ENCODE results near the gene KRTAP17-1.
"Not testable (repeated sequence)": the region's sequence is repeated elsewhere in the genome, so short reads cannot be mapped to it uniquely, and the experiment has no call there.

The KRTAP17-1 gene

DNA sequence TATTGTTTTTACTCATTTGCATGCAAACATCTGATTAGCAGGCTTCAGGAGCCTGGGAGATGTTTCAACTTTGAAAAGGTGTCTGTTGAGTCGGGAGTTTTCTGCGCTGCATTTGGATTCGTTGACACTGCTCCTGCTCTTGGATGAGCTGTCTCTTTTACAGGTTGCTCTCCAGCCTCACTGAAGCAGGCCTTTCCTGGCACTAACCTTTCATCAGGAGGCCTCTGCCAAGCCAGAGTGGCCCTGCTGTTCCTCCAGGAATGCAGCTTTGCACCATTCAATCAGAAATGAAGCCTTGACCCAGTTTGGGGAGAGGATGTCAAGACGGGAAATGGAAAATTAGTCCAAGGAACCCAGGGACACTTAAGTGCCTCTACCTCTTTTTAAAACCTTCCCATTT is 12.5 kb downstream of the KRTAP17-1 start:
- DNase-seq (ENCODE audit: low spot score), result no peak

DNA sequence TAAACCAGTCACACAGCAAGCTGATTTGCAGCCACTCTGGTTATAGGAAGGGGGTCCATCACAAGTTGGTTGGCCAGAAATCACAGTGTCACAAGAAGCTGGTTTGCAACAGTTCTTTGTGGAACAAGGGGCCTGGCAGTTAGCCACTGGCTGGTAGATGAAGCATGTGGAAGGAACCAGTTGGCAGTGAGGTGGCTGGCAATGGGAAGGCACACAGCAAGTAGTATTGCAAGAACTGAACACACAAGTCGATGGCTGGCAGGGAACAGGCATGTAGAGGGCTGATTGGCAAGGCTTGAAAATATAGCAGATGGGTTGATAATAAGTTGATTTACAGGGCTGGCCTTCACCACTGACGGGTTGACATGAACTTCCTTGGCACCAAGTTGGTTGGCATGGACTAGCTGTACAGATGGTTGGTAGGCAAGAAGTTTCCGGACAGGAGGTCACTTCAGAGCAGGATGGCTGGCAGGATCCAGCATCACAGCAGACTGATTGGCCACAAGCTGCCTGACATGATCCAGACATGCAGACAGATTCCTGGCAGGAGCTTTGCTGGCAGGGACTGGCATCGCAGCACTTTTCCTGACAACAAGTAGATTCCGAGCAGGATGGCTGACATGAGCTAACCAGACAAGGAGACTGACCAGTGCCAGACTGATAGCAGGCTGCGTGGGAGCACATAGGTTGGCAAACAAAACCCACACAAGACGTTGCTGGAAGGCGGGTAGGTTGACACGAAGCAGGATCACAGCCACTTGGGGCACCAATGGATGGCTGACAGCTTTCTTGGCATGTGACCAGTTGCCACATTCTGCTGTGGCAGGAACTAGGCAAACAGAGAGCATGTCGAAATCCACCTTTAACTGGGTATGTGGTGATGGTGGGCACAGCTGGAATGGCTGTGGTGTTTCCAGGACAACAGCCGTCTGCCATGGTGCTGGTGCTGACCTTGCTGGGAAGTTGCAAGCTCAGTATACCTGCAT is 13.3 kb downstream of the KRTAP17-1 start, which contains the start of gene KRTAP29-1:
Gene KRTAP29-1 (minus strand): TSS at position 936 of the 986 bp plus-strand sequence. CDS start 0 bp downstream, at position 936.
- no peak for DNase-seq (ENCODE audit: low spot score)

DNA sequence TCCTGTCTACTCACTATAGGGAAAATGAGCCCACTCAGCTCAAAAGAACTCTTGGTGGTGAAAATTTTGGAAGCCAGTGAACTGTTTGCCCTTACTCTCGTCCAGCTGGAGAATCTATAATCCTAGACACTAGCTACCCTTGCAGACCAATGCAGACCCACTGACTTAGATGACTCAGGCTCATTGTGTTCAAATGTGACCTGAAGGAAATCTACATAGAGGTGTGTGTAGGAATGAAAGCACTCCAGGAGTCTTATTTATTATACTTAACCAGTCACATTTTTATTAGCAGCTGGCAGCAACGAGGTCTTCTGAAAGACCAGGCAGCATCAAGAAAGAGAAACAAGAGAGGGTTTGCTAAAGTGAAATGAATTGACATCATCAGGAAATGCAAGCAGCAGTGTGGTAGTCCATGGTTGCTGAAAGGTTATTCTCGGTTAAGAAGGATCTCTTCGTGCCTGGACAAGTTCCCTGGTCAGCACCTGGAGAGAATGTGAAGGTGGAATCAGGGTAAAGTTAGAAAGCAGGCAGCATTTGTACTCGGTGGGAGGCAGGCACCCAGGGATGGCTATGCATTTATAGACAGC is 14.2 kb downstream of the KRTAP17-1 start:
- DNase-seq (ENCODE audit: low spot score), result no peak

DNA sequence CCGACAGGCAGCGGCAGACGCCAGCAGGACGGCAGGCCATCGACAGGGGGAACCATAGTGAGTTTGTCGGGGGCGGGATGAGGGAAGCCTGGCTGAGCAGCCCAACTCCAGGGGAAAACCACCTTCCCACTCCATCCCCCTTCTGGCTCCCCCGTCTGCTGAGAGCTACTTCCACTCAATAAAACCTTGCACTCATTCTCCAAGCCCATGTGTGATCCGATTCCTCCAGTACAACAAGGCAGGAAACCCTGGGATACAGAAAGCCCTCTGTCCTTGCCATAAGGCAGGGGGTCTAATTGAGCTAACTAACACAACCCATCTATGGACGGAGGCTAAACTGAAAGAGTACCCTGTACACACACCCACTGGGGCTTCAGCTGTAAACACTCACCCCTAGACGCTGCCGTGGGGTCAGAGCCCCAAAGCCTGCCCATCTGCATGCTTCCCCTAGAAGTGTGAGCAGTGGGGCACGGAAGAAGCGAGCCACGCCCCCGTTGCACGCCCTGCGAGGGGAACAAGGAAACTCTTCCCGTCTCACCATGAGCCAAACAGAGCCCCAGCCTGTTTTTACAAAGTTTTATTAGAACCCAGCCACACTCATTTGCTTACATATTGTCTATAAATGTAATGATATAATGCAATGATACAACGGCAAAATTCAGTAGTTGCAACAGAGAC is 16.9 kb downstream of the KRTAP17-1 start:
- DNase-seq (ENCODE audit: low spot score), result no peak

DNA sequence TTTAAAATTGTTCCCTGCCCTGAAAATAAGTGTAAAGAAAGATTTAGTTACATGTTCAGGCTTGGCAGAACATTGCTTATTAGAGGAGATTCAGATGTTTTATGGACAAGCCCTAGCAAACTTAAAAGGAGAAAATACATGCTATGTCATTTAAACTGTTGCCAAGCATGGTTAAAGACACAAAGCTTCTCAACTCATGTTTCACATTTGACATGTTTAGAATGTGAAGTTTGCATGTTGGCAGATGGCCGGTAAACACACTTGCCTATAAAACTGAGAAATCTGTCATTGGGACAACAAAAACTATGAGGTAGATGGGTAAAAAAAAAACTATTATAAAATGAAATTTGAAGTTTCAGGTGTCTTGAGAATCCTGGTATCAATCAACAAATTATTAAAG is 18.7 kb downstream of the KRTAP17-1 start:
- no peak for DNase-seq (ENCODE audit: low spot score)

DNA sequence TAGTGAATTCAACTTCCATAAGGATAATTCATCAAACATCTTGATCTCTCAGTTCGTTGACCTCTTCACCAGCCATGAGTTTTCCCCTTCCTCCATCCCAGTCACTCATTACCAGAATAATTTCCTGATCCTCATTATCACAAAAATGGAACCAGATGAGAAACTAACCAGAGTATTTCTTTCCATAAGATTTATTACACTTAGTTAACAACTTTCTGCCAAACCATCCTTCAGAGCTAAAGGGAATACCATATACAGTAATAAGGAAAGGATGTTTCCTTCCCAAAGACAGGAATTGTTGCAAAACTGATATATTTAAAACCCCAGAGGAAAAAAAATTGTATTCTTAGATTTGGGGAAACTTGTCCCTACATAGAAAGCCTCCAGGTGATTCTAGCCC is 21.5 kb downstream of the KRTAP17-1 start:
- DNase-seq (ENCODE audit: low spot score), result no peak

DNA sequence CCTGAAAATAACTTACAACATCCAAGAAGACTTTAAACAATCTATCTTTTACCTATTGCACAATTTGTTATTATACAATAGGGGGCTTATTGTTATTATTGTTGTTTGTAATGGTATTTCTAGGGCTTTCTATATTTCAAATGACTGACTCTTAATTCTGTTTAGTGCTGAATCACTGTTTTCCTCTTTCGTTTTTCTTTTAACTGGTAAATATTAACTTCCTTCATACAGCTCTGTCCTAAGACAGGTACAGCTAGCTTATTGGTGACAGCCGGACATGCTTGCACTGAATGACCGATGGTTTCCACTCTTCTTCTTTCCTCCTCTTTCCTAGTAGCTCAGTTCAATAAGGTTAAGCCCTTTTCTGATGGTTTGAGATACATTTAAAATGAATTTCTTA is 28.5 kb downstream of the KRTAP17-1 start:
- DNase-seq (ENCODE audit: low spot score), result no peak

DNA sequence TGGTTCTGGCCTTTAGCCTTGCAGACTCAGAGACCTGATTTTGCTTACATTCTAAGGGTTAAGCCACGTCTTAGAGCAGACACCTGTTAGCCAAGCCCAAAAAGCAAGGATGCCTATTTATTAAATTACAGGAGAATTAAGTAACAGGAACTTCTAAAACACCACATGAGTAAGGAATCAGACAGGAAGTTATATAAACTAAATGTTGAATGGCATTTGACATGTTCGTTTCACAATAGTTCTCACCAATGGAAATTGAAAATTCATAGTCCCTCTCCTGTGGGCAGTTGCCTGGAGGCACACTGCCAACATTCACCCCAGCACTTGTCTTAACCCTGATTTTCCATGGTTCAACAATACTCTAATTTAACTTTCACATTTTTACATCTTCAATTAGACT is 31.0 kb downstream of the KRTAP17-1 start:
- DNase-seq (ENCODE audit: low spot score), result no peak

DNA sequence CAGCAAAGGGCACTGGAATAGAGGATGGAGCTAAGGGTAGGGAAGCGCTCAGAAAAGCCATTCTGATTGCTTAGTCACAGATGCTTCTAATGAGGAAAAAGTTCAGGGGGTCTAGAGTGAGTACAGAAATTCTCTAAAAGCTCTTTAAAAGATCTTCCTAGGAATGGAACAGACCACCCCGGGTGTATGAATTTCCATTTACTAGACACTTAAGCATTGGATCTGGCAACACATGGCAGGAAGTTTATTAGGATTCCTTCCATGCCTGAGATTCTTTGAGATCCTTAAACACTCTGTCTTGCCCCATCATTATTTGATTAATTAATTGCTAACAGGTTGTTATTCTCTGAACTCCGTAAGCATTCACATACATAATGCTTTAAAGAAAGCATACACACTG is 31.5 kb downstream of the KRTAP17-1 start:
- no peak for DNase-seq (ENCODE audit: low spot score)

DNA sequence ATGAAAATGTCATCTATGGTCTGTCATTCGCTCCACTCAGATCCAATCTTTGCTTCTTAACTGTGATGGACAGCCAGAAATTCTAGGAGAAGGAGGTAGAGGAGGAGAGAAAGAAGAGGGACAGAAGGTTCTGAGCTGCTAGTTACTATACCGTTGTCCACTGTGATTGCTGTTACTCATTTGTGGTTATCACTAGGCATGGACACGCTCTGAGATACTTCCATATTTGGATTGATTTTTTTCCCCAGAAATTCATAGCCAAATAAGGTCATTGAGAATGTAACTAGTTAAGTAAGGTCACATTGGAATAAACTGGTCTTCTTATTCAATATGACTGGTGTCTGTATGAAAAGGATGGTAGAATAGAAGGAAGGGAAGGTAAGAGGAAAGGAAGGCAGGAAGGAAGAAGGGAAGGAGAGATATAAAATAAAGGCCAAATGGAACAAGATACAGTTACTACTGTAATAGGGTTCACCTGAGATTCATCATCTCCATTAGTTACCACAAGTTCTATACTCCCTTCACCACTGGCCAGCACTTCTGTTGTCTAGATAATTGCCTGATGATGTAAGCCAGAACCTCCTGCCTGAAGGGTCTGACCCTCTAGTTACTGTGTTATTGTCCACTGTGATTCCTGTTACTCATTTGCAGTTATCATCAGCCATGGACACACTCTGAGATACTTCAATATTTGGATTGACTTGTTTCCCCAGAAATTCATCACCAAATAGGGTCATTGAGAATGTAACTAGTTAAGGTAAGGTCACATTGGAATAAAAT is 37.1 kb downstream of the KRTAP17-1 start:
- DNase-seq (ENCODE audit: low spot score), result no peak

DNA sequence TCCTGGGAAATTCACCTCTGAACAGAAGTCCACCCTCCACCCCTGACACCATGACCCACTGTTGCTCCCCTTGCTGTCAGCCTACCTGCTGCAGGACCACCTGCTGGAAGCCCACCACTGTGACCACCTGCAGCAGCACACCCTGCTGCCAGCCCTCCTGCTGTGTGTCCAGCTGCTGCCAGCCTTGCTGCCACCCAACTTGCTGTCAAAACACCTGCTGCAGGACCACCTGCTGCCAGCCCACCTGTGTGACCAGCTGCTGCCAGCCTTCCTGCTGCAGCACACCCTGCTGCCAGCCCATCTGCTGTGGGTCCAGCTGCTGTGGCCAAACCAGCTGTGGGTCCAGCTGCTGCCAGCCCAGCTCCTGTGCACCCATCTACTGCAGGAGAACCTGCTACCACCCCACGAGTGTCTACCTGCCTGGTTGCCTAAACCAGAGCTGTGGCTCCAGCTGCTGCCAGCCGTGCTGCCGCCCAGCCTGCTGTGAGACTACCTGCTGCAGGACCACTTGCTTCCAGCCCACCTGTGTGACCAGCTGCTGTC is 39.8 kb downstream of the KRTAP17-1 start, which contains the start of gene KRTAP9-7:
Gene KRTAP9-7 (plus strand): TSS at position 51 of the 543 bp plus-strand sequence. CDS start 0 bp downstream, at position 51.
- not testable (repeated sequence) for DNase-seq (ENCODE audit: low spot score)

DNA sequence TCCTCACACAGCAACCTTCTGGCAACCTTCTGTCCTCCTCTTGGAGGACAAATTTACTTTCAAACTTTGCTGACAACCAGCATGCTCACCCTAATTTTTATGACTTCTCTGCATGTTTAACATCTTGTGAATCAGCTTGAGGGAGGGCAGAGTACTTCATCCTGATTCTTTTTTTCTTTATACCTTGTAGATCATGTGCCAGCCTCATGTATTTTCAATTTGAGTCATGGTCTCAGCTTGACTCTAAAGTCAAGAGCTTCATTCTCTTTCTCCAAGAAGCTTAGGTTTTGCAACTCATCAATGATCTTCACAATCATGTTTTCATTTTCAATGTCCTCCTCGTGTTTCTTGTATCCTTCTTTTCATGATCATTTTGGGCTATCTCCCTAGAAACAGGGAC is 43.7 kb downstream of the KRTAP17-1 start:
- no peak for DNase-seq (ENCODE audit: low spot score)

DNA sequence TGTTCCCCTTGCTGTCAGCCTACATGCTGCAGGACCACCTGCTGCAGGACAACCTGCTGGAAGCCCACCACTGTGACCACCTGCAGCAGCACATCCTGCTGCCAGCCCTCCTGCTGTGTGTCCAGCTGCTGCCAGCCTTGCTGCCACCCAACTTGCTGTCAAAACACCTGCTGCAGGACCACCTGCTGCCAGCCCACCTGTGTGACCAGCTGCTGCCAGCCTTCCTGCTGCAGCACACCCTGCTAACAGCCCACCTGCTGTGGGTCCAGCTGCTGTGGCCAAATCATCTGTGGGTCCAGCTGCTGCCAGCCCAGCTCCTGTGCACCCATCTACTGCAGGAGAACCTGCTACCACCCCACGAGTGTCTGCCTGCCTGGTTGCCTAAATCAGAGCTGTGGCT is 44.2 kb downstream of the KRTAP17-1 start:
- DNase-seq (ENCODE audit: low spot score), result not testable (repeated sequence)

DNA sequence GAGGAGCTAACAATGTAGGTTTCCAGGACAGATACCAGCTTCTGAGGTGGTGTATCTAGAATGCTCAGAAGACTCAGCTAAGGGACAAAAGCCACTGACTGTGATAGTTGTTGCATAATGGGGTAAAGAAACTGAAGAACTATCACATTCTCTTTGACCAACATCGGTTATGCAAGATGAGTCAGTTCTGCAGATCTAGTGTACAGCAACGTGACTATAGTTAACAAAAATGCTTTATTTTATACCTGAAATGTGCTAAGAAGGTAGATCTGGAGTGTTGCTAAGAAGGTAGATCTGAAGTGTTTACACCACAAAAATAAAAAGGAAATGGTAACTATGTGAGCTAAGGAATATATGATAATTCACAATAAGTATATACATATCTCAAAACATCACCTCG is 47.8 kb downstream of the KRTAP17-1 start:
- DNase-seq (ENCODE audit: low spot score), result no peak

DNA sequence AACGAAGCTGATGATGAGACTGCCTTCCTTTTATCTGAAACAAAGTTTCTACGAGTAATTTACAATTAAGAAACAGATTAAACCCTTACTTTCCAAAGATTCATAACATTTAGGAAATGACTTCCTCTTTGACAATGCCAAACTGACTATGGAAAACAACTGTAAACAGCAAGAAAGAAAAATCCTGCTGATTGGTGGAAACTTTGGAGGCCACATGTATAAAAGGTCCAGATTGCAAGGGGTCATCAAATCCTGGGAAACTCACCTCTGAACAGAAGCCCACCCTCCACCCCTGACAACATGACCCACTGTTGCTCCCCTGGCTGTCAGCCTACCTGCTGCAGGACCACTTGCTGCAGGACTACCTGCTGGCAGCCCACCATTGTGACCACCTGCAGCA is 50.4 kb downstream of the KRTAP17-1 start, which contains the start of gene KRTAP9-6:
Gene KRTAP9-6 (plus strand): TSS at position 301 of the 400 bp plus-strand sequence. CDS start 0 bp downstream, at position 301.
- DNase-seq (ENCODE audit: low spot score), result no peak

Data from LoVo (cell line).